GM19025 (cell line): ENCODE data around the gene ANKS4B.
"Not testable (repeated sequence)": the region's sequence is repeated elsewhere in the genome, so short reads cannot be mapped to it uniquely, and the experiment has no call there.

Source experiments
- ATAC-seq: cut with Tn5 transposase; IDR thresholded peaks from one replicate; pipeline ENCODE4 v1.9.1; 2021; ENCODE audit warnings: mild to moderate bottlenecking, low read depth, moderate library complexity; ENCODE audit not compliant: unreplicated experiment

The ANKS4B gene

DNA sequence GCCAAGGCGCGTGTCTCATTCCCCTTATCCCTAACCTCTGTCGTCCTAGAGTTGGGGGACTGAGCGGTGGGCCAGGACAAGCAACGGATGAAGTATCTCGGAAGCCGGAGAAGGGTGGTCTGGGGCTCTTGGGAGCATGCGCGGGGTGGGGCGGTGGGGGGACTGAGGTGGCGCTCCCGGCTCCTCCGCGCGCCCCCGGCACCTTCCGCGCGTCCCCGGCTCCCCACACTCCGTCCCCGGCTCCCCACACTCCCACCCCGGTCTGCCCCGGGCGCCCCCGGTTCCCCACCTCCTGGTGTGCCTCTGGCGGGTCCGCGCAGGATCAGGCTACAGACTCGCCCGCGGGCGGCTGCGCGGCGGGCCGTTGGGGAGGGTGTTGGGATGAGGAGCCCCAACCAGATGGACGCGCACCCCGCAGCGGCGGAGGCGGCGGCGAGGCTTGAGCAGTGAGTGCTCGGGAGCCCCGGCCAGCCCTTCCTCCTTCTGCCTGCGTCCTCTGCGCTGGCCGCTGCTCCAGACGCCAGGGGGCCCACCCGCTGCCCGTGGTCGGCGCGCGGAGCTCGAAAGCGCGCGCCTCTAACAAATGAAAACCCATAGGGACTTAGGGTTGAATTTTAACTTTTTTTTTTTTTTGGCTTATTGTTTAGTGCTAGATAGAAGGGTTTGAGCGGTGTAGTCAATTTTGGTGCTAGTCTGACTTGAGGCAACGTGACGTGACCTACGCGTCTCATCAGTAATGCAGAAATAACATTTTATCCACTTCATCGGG, 50.2 kb downstream of the ANKS4B start:
- no peak for ATAC-seq

DNA sequence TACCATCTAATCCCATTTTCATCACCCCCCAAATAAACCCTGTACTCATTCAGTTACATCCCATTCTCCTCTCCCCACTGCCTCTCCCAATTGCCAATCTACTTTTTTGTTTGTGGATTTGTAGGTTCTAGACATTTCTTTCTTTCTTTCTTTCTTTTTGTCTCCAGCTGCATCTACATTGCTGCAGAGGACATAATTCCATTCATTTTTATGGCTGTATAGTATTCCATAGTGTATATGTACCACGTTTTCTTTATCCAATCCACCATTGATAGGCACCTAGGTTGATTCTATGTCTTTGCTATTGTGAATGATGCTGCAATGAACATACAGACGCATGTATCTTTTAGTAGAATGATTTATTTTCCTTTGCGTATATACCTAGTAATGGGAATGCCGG, 50.9 kb downstream of the ANKS4B start:
- ATAC-seq = no peak

DNA sequence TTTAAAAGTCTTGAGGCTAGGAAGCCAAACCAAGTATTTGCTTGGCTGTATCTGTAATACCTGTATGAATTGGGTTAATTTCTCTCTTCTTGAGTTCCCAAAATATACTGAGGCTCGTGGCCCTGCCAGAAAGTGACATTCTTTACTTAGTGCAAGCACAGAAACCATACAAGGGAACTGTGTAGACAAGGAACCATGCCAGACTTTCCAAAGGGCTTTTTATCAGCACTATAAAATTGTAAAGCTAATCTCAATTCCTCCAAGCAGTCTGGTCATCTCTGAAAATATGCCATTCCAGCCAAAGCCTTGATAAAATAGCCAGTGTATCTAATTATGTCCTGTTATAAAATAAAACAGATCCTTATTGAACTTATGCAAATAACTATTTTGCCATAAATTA, 51.8 kb downstream of the ANKS4B start:
- no peak for ATAC-seq

- not testable (repeated sequence) for ATAC-seq
Observed at GRCh38 chr16:21289789-21290188, 56.3 kb downstream of the ANKS4B start.

GRCh38 chr16:21300309-21301167, 67.0 kb downstream of the ANKS4B start:
- peak; percentile 42 for ATAC-seq

DNA sequence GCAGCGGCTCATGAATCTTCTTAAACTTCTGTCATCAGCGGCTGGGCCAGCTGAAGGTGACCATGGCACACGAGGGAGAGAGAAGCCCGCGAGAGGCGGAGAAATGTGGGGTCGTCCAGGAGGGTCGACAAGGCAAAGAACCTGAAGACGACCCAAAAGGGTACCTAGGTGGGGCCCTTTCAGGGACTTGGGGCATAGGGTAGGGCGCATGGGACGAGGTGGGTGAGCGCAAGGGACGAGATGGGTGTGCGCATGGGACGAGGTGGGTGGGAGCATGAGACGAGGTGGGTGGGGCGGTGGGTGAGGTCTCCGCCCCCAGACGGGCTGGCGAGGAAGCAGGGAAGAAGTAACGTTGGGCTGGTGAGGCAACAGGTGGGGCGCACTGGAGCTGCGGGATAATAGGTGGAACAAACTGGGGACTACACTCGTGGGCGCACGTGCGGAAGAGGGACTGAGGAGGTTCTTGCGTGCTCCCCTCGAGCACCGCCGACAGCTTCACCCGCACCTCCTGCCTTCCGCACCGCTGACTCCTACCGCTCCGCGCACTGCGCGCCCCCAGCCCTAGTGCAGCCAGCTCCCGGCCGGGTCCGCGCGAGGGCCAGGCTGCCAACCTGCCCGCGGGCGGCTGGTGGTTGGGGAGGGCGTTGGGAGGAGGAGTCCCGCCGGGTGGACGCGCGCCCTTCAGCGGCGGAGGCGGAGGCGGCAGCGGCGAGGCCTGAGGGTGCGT, 67.8 kb downstream of the ANKS4B start:
- peak; percentile 62 for ATAC-seq

DNA sequence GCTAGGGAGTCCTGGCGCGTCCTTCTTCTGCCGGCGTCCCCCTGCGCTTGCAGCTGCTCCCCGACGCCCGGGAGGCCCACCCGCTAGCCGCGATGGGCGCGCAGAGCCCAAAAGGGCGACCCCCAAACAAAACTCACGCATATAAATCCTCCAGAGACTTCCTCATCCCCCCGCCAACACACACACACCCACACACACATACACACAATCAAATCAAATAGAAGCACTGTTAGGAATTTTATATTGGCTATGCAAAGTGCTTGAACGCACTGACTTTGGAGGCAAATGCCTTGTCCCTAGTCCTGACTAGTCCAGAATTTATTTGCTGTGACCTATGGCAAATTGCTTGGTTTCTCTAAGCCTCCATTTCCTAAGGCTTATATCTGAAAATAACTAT, 68.4 kb downstream of the ANKS4B start:
- ATAC-seq = no peak

GRCh38 chr16:21302454-21302853, 69.0 kb downstream of the ANKS4B start:
- ATAC-seq = no peak

DNA sequence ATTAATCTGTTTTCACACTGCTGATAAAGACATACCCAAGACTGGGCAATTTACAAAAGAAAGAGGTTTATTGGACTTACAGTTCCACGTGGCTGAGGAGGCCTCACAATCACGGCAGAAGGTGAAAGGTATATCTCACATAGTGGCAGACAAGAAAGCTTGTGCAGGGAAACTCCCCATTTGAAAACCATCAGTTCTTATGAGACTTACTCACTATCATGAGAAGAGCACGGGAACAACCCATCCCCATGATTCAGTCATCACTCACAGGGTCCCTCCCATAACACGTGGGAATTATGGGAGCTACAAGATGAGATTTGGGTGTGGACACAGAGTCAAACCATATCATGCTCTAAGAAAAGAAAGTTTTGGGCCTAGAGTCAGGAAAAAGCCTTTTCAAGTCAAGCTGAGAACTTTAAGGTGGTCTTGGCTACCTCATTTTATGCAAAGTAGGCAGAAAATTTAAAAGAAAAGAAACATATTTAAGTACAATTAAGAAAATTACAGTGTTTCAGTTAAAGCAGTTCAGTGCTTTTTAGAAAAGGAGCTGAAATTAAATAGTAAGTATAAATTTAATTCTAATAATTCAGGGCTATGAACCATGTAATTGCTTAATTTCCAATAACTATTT, 69.5 kb downstream of the ANKS4B start:
- ATAC-seq = no peak
